ENCODE measurements around the gene SEPTIN14.
"Not testable (repeated sequence)": the region's sequence is repeated elsewhere in the genome, so short reads cannot be mapped to it uniquely, and the experiment has no call there.

GRCh38 chr7:55753274-55753862 is 109.2 kb downstream of the SEPTIN14 start:
- TF ChIP-seq CTCF (IDR thresholded peaks at IDR 0.05; ENCODE audit: low read depth, low read length, poor library complexity, severe bottlenecking); EZH2phosphoT487 (IDR thresholded peaks at IDR 0.05; ENCODE audit: borderline replicate concordance, low read length): not testable (repeated sequence)

Data from DOHH2 (cell line).